Neural cell (in vitro differentiated cells): ENCODE results near the gene RBM3. TPM values are rescaled to one million over a fixed set of nuclear protein-coding genes. Genes with fewer than 3 reads are reported as not detected.

ENCODE experiments used
- H2AFZ ChIP-seq: fragments of 200-600, 300-800 bp; sonication (generic), shearing (Covaris generic); 2 replicates; pipeline ENCODE4 v1.6.0; 2014; ENCODE audit warnings: low read depth, mild to moderate bottlenecking, antibody characterized with exemption, low read length, moderate library complexity
- H3F3A ChIP-seq: fragments of 200-600 bp; shearing (Covaris generic); 2 replicates; pipeline ENCODE4 v1.6.1; 2016; ENCODE audit warnings: mild to moderate bottlenecking, moderate library complexity, mixed read lengths, antibody characterized with exemption, low read length; ENCODE audit not compliant: insufficient read depth, poor library complexity, severe bottlenecking
- H3K27ac ChIP-seq: fragments of 200-600, 300-800 bp; sonication (generic), shearing (Covaris generic); 2 replicates; pipeline ENCODE4 v1.5.1; 2014; ENCODE audit warnings: mild to moderate bottlenecking, low read length, moderate library complexity
- H3K27me3 ChIP-seq: fragments of 300-800, 200-600 bp; sonication (generic), shearing (Covaris generic); 2 replicates; pipeline ENCODE4 v1.6.0; 2014; ENCODE audit warnings: mild to moderate bottlenecking, low read depth, low read length, moderate library complexity; ENCODE audit not compliant: insufficient read depth
- H3K36me3 ChIP-seq: fragments of 300-800, 200-600 bp; sonication (generic), shearing (Covaris generic); 2 replicates; pipeline ENCODE4 v1.5.1; 2014; ENCODE audit warnings: mild to moderate bottlenecking, antibody characterized with exemption, low read length, moderate library complexity; ENCODE audit not compliant: insufficient read depth
- H3K4me2 ChIP-seq: fragments of 300-800, 200-600 bp; sonication (generic), shearing (Covaris generic); 2 replicates; pipeline ENCODE4 v1.6.0; 2014; ENCODE audit warnings: mild to moderate bottlenecking, low read length
- H3K4me3 ChIP-seq: fragments of 300-800, 200-600 bp; sonication (generic), shearing (Covaris generic); 2 replicates; pipeline ENCODE4 v1.5.1; 2014; ENCODE audit warnings: mild to moderate bottlenecking, low read length, moderate library complexity
- H3K79me2 ChIP-seq: fragments of 200-600 bp; shearing (Covaris generic); replicated peaks from 2 replicates; pipeline ENCODE4 v1.6.0; 2014; ENCODE audit warnings: mild to moderate bottlenecking, low read length, moderate library complexity; ENCODE audit not compliant: insufficient read depth
- H3K9ac ChIP-seq: fragments of 300-800, 200-600 bp; sonication (generic), shearing (Covaris generic); 2 replicates; pipeline ENCODE4 v1.6.1; 2016; ENCODE audit warnings: mild to moderate bottlenecking, low read length, mixed read lengths
- H3K9me2 ChIP-seq: fragments of 200-600 bp; shearing (Covaris generic); 2 replicates; pipeline ENCODE4 v1.6.1; 2016; ENCODE audit warnings: mild to moderate bottlenecking, low read length, mixed read lengths; ENCODE audit not compliant: insufficient read depth
- H3K9me3 ChIP-seq: fragments of 200-600, 300-800 bp; sonication (generic), shearing (Covaris generic); 2 replicates; pipeline ENCODE4 v1.6.1; 2016; ENCODE audit warnings: mild to moderate bottlenecking, mixed run types, low read length, moderate library complexity, mixed read lengths
- H4K20me1 ChIP-seq: fragments of 200-600 bp; shearing (Covaris generic); 2 replicates; pipeline ENCODE4 v1.6.1; 2016; ENCODE audit warnings: mild to moderate bottlenecking, mixed run types; ENCODE audit not compliant: insufficient read depth
- EP300 ChIP-seq: fragments of 450-650 bp; conservative IDR thresholded peaks from 2 replicates; pipeline ENCODE4 v1.6.1; 2014; ENCODE audit warnings: antibody characterized with exemption, mild to moderate bottlenecking, moderate library complexity; ENCODE audit not compliant: poor library complexity, severe bottlenecking
- EZH2 ChIP-seq: fragments of 200-600, 300-800 bp; shearing (Covaris generic), sonication (generic); IDR thresholded peaks from 2 replicates; pipeline ENCODE4 v1.6.1; 2014; ENCODE audit warnings: antibody characterized with exemption, low read length, borderline replicate concordance, mild to moderate bottlenecking; ENCODE audit not compliant: insufficient read depth, poor library complexity, severe bottlenecking
- MXI1 ChIP-seq: fragments of 450-650 bp; conservative IDR thresholded peaks from 2 replicates; pipeline ENCODE4 v1.6.1; 2014; ENCODE audit warnings: antibody characterized with exemption, mild to moderate bottlenecking; ENCODE audit not compliant: poor library complexity, severe bottlenecking
- POLR2AphosphoS5 ChIP-seq: IDR thresholded peaks from 2 replicates; pipeline ENCODE4 v1.6.1; 2012
- RAD21 ChIP-seq: fragments of 450-650 bp; conservative IDR thresholded peaks from 2 replicates; pipeline ENCODE4 v1.6.1; 2014; ENCODE audit warnings: antibody characterized with exemption, mild to moderate bottlenecking, moderate library complexity
- SMC3 ChIP-seq: fragments of 450-650 bp; conservative IDR thresholded peaks from 2 replicates; pipeline ENCODE4 v1.6.1; 2014; ENCODE audit warnings: antibody characterized with exemption, mild to moderate bottlenecking, moderate library complexity; ENCODE audit not compliant: poor library complexity
- TAF1 ChIP-seq: IDR thresholded peaks from 2 replicates; pipeline ENCODE4 v1.6.1; 2012; ENCODE audit warnings: low read depth
- polyA plus RNA-seq: library from polyadenylated mRNA; depleted of rRNA; stranded (reverse); fragments of >200 nt; gene quantifications from 2 replicates; pipeline ENCODE4 v1.2.3, GENCODE V29; 2014
- TF ChIP-seq, protein P1 (sequence below): IDR thresholded peaks from 2 replicates; pipeline ENCODE4 v1.6.1; 2012; ENCODE audit warnings: borderline replicate concordance
- TF ChIP-seq, protein P2 (sequence below): fragments of 450-650 bp; IDR thresholded peaks from 2 replicates; pipeline ENCODE4 v1.5.1; 2014; ENCODE audit warnings: antibody characterized with exemption, mild to moderate bottlenecking, moderate library complexity; ENCODE audit not compliant: poor library complexity, severe bottlenecking

The RBM3 gene
- polyA plus RNA-seq, 1 donor from 2014 or later = 378 TPM

DNA sequence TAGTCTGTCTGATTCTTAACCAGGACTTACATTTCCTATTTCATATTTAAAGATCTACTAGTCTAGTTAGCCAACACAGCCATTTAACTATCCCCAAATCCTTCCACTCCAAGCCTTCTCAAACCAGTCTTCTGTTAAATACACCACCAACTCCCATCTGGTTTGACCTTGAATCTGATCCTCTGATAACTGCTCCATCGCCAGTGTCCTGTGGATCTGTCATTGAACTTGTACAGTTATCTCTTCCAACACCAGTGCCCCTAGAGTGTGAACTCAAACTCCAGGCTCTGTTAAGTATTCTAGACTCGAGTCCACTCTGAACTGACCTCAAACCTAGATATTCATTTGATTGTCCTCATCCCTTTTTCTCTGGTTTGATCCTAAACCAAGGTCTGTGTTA, 37.4 kb downstream of the RBM3 start:
- no peak overlapping the region for H2AFZ ChIP-seq
- H3K79me2 ChIP-seq = no peaks in the 10 kb centered on the region
- H3K36me3 ChIP-seq = no peaks in the 10 kb centered on the region
- no peaks in the 10 kb centered on the region for H3F3A ChIP-seq
- H3K9me3 ChIP-seq = no peaks in the 10 kb centered on the region
- H4K20me1 ChIP-seq = no peaks in the 10 kb centered on the region
- H3K27me3 ChIP-seq = no peaks in the 10 kb centered on the region
- no peak overlapping the region for H3K4me3 ChIP-seq
- no peaks in the 10 kb centered on the region for H3K9me2 ChIP-seq
- TF ChIP-seq TAF1 (no peak), MXI1 (no peak)
- TF ChIP-seq, protein P1, sequence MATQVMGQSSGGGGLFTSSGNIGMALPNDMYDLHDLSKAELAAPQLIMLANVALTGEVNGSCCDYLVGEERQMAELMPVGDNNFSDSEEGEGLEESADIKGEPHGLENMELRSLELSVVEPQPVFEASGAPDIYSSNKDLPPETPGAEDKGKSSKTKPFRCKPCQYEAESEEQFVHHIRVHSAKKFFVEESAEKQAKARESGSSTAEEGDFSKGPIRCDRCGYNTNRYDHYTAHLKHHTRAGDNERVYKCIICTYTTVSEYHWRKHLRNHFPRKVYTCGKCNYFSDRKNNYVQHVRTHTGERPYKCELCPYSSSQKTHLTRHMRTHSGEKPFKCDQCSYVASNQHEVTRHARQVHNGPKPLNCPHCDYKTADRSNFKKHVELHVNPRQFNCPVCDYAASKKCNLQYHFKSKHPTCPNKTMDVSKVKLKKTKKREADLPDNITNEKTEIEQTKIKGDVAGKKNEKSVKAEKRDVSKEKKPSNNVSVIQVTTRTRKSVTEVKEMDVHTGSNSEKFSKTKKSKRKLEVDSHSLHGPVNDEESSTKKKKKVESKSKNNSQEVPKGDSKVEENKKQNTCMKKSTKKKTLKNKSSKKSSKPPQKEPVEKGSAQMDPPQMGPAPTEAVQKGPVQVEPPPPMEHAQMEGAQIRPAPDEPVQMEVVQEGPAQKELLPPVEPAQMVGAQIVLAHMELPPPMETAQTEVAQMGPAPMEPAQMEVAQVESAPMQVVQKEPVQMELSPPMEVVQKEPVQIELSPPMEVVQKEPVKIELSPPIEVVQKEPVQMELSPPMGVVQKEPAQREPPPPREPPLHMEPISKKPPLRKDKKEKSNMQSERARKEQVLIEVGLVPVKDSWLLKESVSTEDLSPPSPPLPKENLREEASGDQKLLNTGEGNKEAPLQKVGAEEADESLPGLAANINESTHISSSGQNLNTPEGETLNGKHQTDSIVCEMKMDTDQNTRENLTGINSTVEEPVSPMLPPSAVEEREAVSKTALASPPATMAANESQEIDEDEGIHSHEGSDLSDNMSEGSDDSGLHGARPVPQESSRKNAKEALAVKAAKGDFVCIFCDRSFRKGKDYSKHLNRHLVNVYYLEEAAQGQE = no peak
- no peak overlapping the region for H3K9ac ChIP-seq
- no peak overlapping the region for H3K4me2 ChIP-seq
- no peak overlapping the region for H3K27ac ChIP-seq

DNA sequence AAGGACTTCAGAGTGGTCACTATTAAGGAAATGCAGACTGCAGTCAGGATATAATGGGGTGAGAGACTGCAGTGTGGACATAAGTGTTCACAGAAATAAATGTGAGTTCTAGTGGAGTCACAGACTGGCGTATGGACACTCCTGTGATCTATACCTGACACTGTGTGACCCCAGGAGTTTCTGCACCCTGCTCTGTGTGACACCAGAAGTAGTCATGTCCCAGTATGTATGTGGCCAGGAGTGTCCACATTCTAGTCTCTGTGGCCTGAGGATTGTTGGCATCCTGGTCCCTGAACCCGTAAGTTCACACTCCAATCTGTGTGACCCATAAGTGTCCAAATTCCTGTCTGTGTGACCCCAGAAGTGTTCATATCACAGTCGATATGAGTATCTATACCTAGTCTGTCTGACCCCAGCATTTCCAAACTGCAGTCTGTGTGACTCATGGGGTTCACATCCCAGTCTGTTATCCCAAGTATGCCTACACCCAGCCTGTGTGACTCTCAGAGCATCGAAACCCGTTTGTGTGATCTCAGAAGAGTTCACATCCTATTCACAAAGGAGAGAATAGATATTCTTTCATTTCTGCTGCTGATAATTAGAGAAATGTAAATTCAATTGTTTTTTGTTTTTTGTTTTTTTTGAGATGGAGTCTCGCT, 39.3 kb downstream of the RBM3 start:
- no peak overlapping the region for H3K9ac ChIP-seq
- H3K36me3 ChIP-seq = no peaks in the 10 kb centered on the region
- H3K27me3 ChIP-seq = no peaks in the 10 kb centered on the region
- H2AFZ ChIP-seq = no peak overlapping the region
- no peaks in the 10 kb centered on the region for H4K20me1 ChIP-seq
- H3K9me2 ChIP-seq = no peaks in the 10 kb centered on the region
- H3K9me3 ChIP-seq = no peaks in the 10 kb centered on the region
- TF ChIP-seq RAD21 (no peak), MXI1 (no peak), EZH2 (no peak), SMC3 (no peak), POLR2AphosphoS5 (no peak), EP300 (no peak), TAF1 (no peak)
- TF ChIP-seq, protein P1 = no peak
- TF ChIP-seq, protein P2, sequence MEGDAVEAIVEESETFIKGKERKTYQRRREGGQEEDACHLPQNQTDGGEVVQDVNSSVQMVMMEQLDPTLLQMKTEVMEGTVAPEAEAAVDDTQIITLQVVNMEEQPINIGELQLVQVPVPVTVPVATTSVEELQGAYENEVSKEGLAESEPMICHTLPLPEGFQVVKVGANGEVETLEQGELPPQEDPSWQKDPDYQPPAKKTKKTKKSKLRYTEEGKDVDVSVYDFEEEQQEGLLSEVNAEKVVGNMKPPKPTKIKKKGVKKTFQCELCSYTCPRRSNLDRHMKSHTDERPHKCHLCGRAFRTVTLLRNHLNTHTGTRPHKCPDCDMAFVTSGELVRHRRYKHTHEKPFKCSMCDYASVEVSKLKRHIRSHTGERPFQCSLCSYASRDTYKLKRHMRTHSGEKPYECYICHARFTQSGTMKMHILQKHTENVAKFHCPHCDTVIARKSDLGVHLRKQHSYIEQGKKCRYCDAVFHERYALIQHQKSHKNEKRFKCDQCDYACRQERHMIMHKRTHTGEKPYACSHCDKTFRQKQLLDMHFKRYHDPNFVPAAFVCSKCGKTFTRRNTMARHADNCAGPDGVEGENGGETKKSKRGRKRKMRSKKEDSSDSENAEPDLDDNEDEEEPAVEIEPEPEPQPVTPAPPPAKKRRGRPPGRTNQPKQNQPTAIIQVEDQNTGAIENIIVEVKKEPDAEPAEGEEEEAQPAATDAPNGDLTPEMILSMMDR = no peak
- H3K4me3 ChIP-seq = no peak overlapping the region
- no peak overlapping the region for H3K27ac ChIP-seq
- H3F3A ChIP-seq = no peaks in the 10 kb centered on the region
- no peaks in the 10 kb centered on the region for H3K79me2 ChIP-seq
- H3K4me2 ChIP-seq = no peak overlapping the region
